ENCODE results near the gene PCARE.

Gene PCARE

DNA sequence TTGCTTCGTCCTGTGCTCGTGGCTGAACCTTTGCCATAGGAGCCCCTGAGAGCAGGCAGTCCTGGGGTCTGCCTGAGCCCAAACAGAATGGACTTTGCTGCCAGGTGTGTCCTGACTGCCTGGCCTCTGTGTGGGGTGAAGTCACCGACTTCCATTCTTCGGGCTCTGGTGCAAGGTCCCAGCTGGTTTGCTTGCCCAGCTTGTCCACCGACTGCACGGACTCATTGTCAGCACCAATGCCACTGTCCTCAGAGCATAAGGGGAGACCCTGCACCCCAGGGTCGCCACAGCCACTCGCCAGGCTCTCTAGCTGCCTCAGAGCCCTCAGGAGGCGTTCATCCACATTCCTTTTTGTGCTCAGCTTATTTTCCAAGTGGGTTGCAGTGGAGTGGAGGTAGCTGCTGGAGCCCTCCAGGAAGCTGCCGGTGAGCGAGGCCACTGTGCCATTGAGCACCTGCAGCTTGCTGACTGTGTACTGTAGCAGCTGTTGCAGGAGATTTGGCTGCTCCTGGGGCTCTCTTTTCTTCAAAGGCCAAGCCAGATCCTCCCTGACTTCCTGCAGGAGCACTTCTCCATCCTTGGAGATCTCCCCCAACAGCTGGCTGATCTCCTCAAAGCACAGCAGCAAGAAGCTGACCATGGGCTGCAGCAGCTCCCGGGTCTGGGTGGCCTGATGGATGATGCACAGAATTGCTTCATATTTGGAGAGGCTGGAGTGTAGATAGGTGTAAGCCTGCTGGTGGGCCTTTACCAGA, 1.2 kb downstream of the PCARE start:
- ChIA-PET POLR2A (no interaction called here), CTCF (interaction anchor here (0.7 kb wide), 1 partner anchor 1050 kb away, joined by 3 read pairs; no protein-coding TSS in a partner anchor)
- Histone ChIP-seq H3K36me3 (ENCODE audit: control insufficient read depth in 2 of 2, insufficient read depth in 1 of 2, low read length in 2 of 2) (no peaks in the 10 kb centered on the region), H3K4me1 (ENCODE audit: control insufficient read depth, insufficient read depth, low read length) (0 out of 2 replicates have a peak, but pooled peaks cover 3% of the 10 kb centered on the region), H3K9me3 (ENCODE audit: control insufficient read depth, insufficient read depth, low read depth, low read length) (no peaks in the 10 kb centered on the region), H3K4me3 (ENCODE audit: low read depth, low read length) (no peak overlapping the region), H3K27ac (ENCODE audit: extremely low read depth, low read depth, low read length) (no peak overlapping the region)
- no peak for TF ChIP-seq ZNF292 (tag by site-specific recombination; IDR thresholded peaks at IDR 0.05; ENCODE audit: borderline replicate concordance, low read depth)
- no peak for TF ChIP-seq ZNF600 (tag by site-specific recombination; IDR thresholded peaks at IDR 0.05)
- no peak for TF ChIP-seq ZXDB (tag by site-specific recombination; IDR thresholded peaks at IDR 0.05)
- TF ChIP-seq SETDB1 (IDR thresholded peaks at IDR 0.05; ENCODE audit: insufficient read length, low read length): no peak
- TF ChIP-seq ZNF514 (tag by site-specific recombination; IDR thresholded peaks at IDR 0.05): no peak
- no peak for TF ChIP-seq ZNF529 (tag by site-specific recombination; IDR thresholded peaks at IDR 0.05; ENCODE audit: insufficient replicate concordance)

DNA sequence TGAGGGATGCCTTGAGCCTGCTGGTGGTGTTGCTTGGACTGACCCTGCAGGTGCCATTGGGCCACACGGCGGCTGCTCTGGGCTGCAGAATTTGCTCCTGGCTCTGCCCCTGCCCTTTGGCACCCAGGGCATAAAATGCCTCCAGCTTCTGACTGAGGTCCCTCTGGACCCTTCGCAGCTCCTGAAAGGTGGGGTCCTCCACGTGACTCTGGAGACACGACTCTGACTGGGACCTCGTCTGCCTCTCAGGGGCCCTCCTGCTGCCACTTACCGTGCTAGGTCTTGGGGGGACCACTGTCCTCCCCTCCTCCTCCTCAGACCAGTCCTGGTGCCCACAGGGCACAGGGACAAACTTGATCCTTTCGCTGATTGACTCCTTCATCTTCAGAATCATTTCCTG, 2.1 kb downstream of the PCARE start:
- H3K36me3 ChIP-seq (ENCODE audit: control insufficient read depth in 2 of 2, insufficient read depth in 1 of 2, low read length in 2 of 2): no peaks in the 10 kb centered on the region
- H3K4me3 ChIP-seq (ENCODE audit: low read depth, low read length): no peak overlapping the region
- H3K4me1 ChIP-seq (ENCODE audit: control insufficient read depth, insufficient read depth, low read length): 0 out of 2 replicates have a peak, but pooled peaks cover 3% of the 10 kb centered on the region
- ChIA-PET POLR2A (no interaction called here), CTCF (no interaction called here)
- no peaks in the 10 kb centered on the region for H3K9me3 ChIP-seq (ENCODE audit: control insufficient read depth, insufficient read depth, low read depth, low read length)
- TF ChIP-seq ZNF280D (tag by site-specific recombination; IDR thresholded peaks at IDR 0.05): no peak
- TF ChIP-seq ZNF132 (tag by site-specific recombination; IDR thresholded peaks at IDR 0.05; ENCODE audit: borderline replicate concordance): no peak
- TF ChIP-seq, protein P1, sequence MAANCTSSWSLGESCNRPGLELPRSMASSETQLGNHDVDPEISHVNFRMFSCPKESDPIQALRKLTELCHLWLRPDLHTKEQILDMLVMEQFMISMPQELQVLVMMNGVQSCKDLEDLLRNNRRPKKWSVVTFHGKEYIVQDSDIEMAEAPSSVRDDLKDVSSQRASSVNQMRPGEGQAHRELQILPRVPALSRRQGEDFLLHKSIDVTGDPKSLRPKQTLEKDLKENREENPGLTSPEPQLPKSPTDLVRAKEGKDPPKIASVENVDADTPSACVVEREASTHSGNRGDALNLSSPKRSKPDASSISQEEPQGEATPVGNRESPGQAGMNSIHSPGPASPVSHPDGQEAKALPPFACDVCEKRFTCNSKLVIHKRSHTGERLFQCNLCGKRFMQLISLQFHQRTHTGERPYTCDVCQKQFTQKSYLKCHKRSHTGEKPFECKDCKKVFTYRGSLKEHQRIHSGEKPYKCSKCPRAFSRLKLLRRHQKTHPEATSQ (tag by site-specific recombination; IDR thresholded peaks at IDR 0.05): no peak
- TF ChIP-seq ZNF24 (tag by site-specific recombination; IDR thresholded peaks at IDR 0.05): no peak
- TF ChIP-seq, protein P2, sequence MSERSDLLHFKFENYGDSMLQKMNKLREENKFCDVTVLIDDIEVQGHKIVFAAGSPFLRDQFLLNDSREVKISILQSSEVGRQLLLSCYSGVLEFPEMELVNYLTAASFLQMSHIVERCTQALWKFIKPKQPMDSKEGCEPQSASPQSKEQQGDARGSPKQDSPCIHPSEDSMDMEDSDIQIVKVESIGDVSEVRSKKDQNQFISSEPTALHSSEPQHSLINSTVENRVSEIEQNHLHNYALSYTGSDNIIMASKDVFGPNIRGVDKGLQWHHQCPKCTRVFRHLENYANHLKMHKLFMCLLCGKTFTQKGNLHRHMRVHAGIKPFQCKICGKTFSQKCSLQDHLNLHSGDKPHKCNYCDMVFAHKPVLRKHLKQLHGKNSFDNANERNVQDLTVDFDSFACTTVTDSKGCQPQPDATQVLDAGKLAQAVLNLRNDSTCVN (tag by site-specific recombination; optimal IDR thresholded peaks at IDR 0.05): no peak
- no peak for TF ChIP-seq EGR2 (tag by site-specific recombination; IDR thresholded peaks at IDR 0.05; ENCODE audit: low read depth)
- TF ChIP-seq ZNF112 (tag by site-specific recombination; IDR thresholded peaks at IDR 0.05): no peak
- TF ChIP-seq TCF7L2 (IDR thresholded peaks at IDR 0.05; ENCODE audit: borderline replicate concordance, low read depth, low read length): no peak
- TF ChIP-seq ZBTB7A (tag by site-specific recombination; IDR thresholded peaks at IDR 0.05; ENCODE audit: low read depth): no peak
- no peak overlapping the region for H3K27ac ChIP-seq (ENCODE audit: extremely low read depth, low read depth, low read length)

All from HEK293 (cell line).